ENCODE data around the gene JAM3. TPM values are rescaled to one million over a fixed set of nuclear protein-coding genes. Genes with fewer than 3 reads are reported as not detected.

JAM3 gene
- total and polyA plus RNA-seq, 2 of the 4 experiments (the other 2 are of a cell fraction): 38.0 to 71.5 TPM

DNA sequence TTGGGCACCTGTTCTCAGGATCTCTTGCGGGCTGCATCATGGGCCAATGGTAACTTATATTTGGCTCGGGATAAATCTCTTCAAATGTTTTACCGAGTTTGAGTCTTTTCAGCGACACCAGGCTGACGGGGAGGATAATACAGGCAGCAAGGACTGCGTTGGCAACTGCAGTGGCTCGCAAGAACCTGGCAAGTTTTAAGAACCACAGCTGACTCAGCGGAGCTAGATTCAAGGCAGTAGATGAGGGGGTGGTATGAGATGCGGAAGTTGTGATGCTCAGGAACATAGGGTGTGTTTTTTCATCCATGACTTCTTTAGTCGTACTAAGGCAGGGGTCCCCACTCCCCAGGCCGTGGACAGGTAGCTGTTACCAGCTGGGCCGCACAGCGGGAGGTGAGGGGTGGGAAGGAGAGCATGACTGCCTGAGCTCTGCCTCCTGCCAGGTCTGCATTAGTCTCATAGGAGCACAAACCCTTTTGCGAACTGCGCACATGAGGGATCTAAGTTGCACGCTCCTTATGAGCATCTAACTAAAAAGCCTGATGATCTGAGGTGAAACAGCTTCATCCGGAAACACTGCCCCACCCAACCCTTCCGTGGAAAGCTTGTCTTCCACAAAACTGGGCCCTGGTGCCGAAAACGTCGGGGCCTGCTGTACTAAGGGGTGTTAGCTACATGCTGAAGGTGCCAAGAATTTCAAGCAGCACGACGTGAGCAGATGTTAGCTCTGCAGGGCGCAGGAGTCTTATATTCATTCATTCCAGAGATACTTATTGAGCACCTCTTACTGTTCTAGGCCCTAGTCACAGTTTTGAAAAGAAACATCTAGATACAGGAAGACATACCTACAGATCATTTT, 6.4 kb upstream of the JAM3 start (continued):
- no peak for TF ChIP-seq NFE2L2 (IDR thresholded peaks at IDR 0.05; ENCODE audit: low read depth, low read length)

DNA sequence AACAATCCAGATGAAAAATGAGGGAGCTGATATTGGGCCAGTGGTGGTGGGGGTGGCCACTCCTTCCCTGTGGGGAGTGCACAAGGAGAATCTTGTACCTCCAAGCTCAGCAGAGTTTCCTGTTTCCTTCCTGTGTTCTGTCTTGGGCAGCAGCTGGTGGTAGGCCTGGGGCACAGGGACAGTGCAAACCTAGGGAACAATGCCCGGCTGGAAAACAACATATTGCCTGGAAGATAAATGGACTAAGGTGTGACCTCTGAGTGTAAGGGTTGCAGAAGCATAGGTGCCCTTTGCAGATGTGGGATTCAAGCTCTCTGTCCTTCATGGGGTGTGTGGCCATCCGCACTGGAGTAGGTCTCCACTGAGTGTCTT, 5.8 kb upstream of the JAM3 start:
- BruUV-seq (replicated peaks): no TSS peak
- ATAC-seq (ENCODE audit: low read depth): no peak
- H3K4me3 ChIP-seq (ENCODE audit: insufficient read depth, low read depth, low read length): no peak overlapping the region
- TF ChIP-seq POLR2A (IDR thresholded peaks at IDR 0.05; ENCODE audit: low read depth, low read length) (no peak), NFE2L2 (IDR thresholded peaks at IDR 0.05; ENCODE audit: low read depth, low read length) (no peak), MAZ (IDR thresholded peaks at IDR 0.05; ENCODE audit: borderline replicate concordance, low read depth, low read length) (no peak), SMC3 (IDR thresholded peaks at IDR 0.05; ENCODE audit: low read depth, low read length) (no peak), CHD1 (IDR thresholded peaks at IDR 0.05; ENCODE audit: low read depth, low read length) (no peak), FOS (IDR thresholded peaks at IDR 0.05; ENCODE audit: low read depth, low read length) (no peak), CEBPB (IDR thresholded peaks at IDR 0.05; ENCODE audit: low read depth, low read length) (no peak), MXI1 (IDR thresholded peaks at IDR 0.05; ENCODE audit: borderline replicate concordance, low read depth, low read length) (no peak), MAFK (IDR thresholded peaks at IDR 0.05; ENCODE audit: low read depth, low read length) (no peak), RCOR1 (IDR thresholded peaks at IDR 0.05; ENCODE audit: insufficient replicate concordance, low read length) (no peak), USF2 (IDR thresholded peaks at IDR 0.05; ENCODE audit: low read depth, low read length) (no peak)
- TF ChIP-seq, protein P1, sequence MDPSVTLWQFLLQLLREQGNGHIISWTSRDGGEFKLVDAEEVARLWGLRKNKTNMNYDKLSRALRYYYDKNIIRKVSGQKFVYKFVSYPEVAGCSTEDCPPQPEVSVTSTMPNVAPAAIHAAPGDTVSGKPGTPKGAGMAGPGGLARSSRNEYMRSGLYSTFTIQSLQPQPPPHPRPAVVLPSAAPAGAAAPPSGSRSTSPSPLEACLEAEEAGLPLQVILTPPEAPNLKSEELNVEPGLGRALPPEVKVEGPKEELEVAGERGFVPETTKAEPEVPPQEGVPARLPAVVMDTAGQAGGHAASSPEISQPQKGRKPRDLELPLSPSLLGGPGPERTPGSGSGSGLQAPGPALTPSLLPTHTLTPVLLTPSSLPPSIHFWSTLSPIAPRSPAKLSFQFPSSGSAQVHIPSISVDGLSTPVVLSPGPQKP (IDR thresholded peaks at IDR 0.05; ENCODE audit: borderline replicate concordance, low read depth, low read length): no peak
- TF ChIP-seq, protein P2, sequence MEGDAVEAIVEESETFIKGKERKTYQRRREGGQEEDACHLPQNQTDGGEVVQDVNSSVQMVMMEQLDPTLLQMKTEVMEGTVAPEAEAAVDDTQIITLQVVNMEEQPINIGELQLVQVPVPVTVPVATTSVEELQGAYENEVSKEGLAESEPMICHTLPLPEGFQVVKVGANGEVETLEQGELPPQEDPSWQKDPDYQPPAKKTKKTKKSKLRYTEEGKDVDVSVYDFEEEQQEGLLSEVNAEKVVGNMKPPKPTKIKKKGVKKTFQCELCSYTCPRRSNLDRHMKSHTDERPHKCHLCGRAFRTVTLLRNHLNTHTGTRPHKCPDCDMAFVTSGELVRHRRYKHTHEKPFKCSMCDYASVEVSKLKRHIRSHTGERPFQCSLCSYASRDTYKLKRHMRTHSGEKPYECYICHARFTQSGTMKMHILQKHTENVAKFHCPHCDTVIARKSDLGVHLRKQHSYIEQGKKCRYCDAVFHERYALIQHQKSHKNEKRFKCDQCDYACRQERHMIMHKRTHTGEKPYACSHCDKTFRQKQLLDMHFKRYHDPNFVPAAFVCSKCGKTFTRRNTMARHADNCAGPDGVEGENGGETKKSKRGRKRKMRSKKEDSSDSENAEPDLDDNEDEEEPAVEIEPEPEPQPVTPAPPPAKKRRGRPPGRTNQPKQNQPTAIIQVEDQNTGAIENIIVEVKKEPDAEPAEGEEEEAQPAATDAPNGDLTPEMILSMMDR (conservative IDR thresholded peaks at IDR 0.05; ENCODE audit: low read depth, low read length): no peak

More for the DNA sequence above, 5.8 kb upstream of the JAM3 start:
- in situ Hi-C loops (cut with MboI; ENCODE audit: low sequenced_read_pairs): no loop called here
- no peak overlapping the region for H3K9ac ChIP-seq (ENCODE audit: low read depth, low read length)
- no peak overlapping the region for H4K91ac ChIP-seq (ENCODE audit: insufficient read depth, low read depth, low read length)
- H2BK5ac ChIP-seq (ENCODE audit: low read depth, low read length, poor library complexity, severe bottlenecking): no peak overlapping the region
- H4K20me1 ChIP-seq (ENCODE audit: insufficient read depth, low read length): no peaks in the 10 kb centered on the region
- no peak overlapping the region for H2BK120ac ChIP-seq (ENCODE audit: low read depth, low read length)
- no peak overlapping the region for H2AK5ac ChIP-seq (ENCODE audit: low read depth, low read length)
- H3K4me1 ChIP-seq (ENCODE audit: control insufficient read depth, insufficient read depth, low read length): no peaks in the 10 kb centered on the region
- H3K4ac ChIP-seq (ENCODE audit: low read depth, low read length): no peak overlapping the region
- no CpG with 5 or more reads among the region's 2 CpGs for WGBS, 2 experiments (ENCODE audit: extremely low coverage in 2 of 2, insufficient read length in 1 of 2)
- H4K8ac ChIP-seq (ENCODE audit: low read depth in 2 of 2, low read length in 2 of 2): no peak overlapping the region
- H3K18ac ChIP-seq (ENCODE audit: low read depth, low read length): no peak overlapping the region
- no peak overlapping the region for H2AFZ ChIP-seq (replicated peaks; ENCODE audit: low read length, poor library complexity)
- no peak overlapping the region for H3K56ac ChIP-seq (ENCODE audit: extremely low read depth, insufficient read depth, low read length)
- H3K23ac ChIP-seq (ENCODE audit: low read depth, low read length): no peak overlapping the region
- no peak overlapping the region for H3K27ac ChIP-seq (ENCODE audit: insufficient read depth, low read length)
- CTCF ChIA-PET: no interaction called here
- H2BK20ac ChIP-seq (ENCODE audit: low read depth, low read length): no peak overlapping the region
- no peaks in the 10 kb centered on the region for H3K36me3 ChIP-seq (ENCODE audit: control insufficient read depth, insufficient read depth, low read length)
- H2AK9ac ChIP-seq (replicated peaks; ENCODE audit: low read depth, low read length, poor library complexity): no peak overlapping the region
- H3K4me2 ChIP-seq (ENCODE audit: low read depth, low read length): no peak overlapping the region
- dilution Hi-C loops (cut with HindIII; ENCODE audit: low sequenced_read_pairs, unreplicated experiment): no loop called here
- H3K9me3 ChIP-seq (ENCODE audit: control insufficient read depth, insufficient read depth, low read length): no peaks in the 10 kb centered on the region
- POLR2A ChIA-PET (ENCODE audit: unreplicated experiment): no interaction called here
- no peaks in the 10 kb centered on the region for H3K79me1 ChIP-seq (ENCODE audit: low read depth in 1 of 2, low read length in 2 of 2)
- no peak for DNase-seq
- H3K9me1 ChIP-seq (ENCODE audit: insufficient read depth, low read length): no peaks in the 10 kb centered on the region
- H3K14ac ChIP-seq (replicated peaks; ENCODE audit: low read depth, low read length): no peak overlapping the region
- peaks cover 33% of the 10 kb centered on the region for H3K27me3 ChIP-seq (ENCODE audit: control insufficient read depth, insufficient read depth, low read length)
- intact Hi-C loops (cut with micrococcal nuclease): no loop called here
- no peak overlapping the region for H4K5ac ChIP-seq (ENCODE audit: low read depth, low read length)
- no peak overlapping the region for H2BK15ac ChIP-seq (ENCODE audit: low read depth, low read length)
